HG02642 (cell line): Measurements from ENCODE around the gene INPP5A.

Experiments used
- ATAC-seq: cut with Tn5 transposase; IDR thresholded peaks from one replicate; pipeline ENCODE4 v1.9.1; 2021; ENCODE audit warnings: mild to moderate bottlenecking; ENCODE audit not compliant: unreplicated experiment, poor library complexity

Gene INPP5A

GRCh38 chr10:132684164-132684891, 146.7 kb downstream of the INPP5A start:
- no peak for ATAC-seq

GRCh38 chr10:132685101-132685891, 147.7 kb downstream of the INPP5A start:
- ATAC-seq = no peak

- ATAC-seq = no peak
These were observed 148.5 kb downstream of the INPP5A start for GRCh38 chr10:132685921-132686680.

GRCh38 chr10:132687181-132687892, 149.8 kb downstream of the INPP5A start:
- no peak for ATAC-seq

- ATAC-seq = no peak
These were observed 150.4 kb downstream of the INPP5A start for GRCh38 chr10:132687893-132688579.

GRCh38 chr10:132688580-132689420, 151.2 kb downstream of the INPP5A start:
- no peak for ATAC-seq

- no peak for ATAC-seq
These were observed 152.3 kb downstream of the INPP5A start for GRCh38 chr10:132689721-132690360.

GRCh38 chr10:132690401-132690800, 152.8 kb downstream of the INPP5A start:
- ATAC-seq = no peak

GRCh38 chr10:132690821-132691610, 153.4 kb downstream of the INPP5A start:
- ATAC-seq = no peak

- ATAC-seq = no peak
These were observed 154.1 kb downstream of the INPP5A start for GRCh38 chr10:132691711-132692153.

- no peak for ATAC-seq
These were observed 154.7 kb downstream of the INPP5A start for GRCh38 chr10:132692311-132692710.

- no peak for ATAC-seq
These were observed 156.1 kb downstream of the INPP5A start for GRCh38 chr10:132693676-132694075.

- ATAC-seq = no peak
These were observed 158.6 kb downstream of the INPP5A start for GRCh38 chr10:132696204-132696603.

- no peak for ATAC-seq
These were observed 159.4 kb downstream of the INPP5A start for GRCh38 chr10:132696728-132697577.

- ATAC-seq = no peak
These were observed 160.1 kb downstream of the INPP5A start for GRCh38 chr10:132697578-132698200.

- no peak for ATAC-seq
These were observed 160.7 kb downstream of the INPP5A start for GRCh38 chr10:132698211-132698751.
